Adrenal gland (tissue), 19 donors: Measurements from ENCODE around the gene HCCS. TPM values are rescaled to one million over a fixed set of nuclear protein-coding genes. Genes with fewer than 3 reads are reported as not detected.

ENCODE experiments used
- DNase-seq, 7 donors: peaks; one replicate each; pipeline ENCODE4 v3.0.0-alpha.2; 2019 to 2020
- H3K27ac ChIP-seq, 5 donors: fragments of 200-600 bp; sonication (generic) in 4 of 5; 1 replicate in 3 of 5; 2 replicates in 2 of 5; pipeline versions ENCODE4 v1.5.1 to v1.8.0; 2016 to 2020; ENCODE audit warnings: mild to moderate bottlenecking in 1 of 5
- H3K27me3 ChIP-seq: fragments of 200-600 bp; 2 replicates; pipeline ENCODE4 v1.8.0; 2021
- H3K36me3 ChIP-seq, 2 donors: fragments of 200-600 bp; replicated peaks in 1 of 2; 1 replicate in 1 of 2; 2 replicates in 1 of 2; pipeline versions ENCODE4 v1.5.1 to v1.8.0; 2018 to 2022
- H3K4me1 ChIP-seq, 2 donors: fragments of 200-600 bp; replicated peaks in 1 of 2; 1 replicate in 1 of 2; 2 replicates in 1 of 2; pipeline versions ENCODE4 v1.5.1 to v1.8.0; 2018 to 2021
- H3K4me3 ChIP-seq, 4 donors: fragments of 200-600 bp; sonication (generic) in 3 of 4; one replicate each; pipeline ENCODE4 v1.5.1; 2016 to 2018
- H3K9me3 ChIP-seq, 3 donors: fragments of 200-600 bp; sonication (generic) in 1 of 3; replicated peaks in 1 of 3; 1 replicate in 2 of 3; 2 replicates in 1 of 3; pipeline versions ENCODE4 v1.5.1 to v1.8.0; 2016 to 2021
- CTCF ChIP-seq, 6 experiments: fragments of 450-650 bp in 4 of 6; fragments of 200-600 bp in 2 of 6; sonication (generic) in 1 of 6; IDR thresholded peaks; 1 replicate in 5 of 6; 2 replicates in 1 of 6; pipeline versions ENCODE4 v1.5.1 to v1.8.0; 2016 to 2021; ENCODE audit warnings: antibody characterized with exemption in 6 of 6, mild to moderate bottlenecking in 2 of 6, moderate library complexity in 1 of 6
- POLR2A ChIP-seq, 2 donors: fragments of 450-650 bp; IDR thresholded peaks; one replicate each; pipeline ENCODE4 v1.6.1; 2017; ENCODE audit warnings: antibody characterized with exemption in 2 of 2, mild to moderate bottlenecking in 2 of 2, moderate library complexity in 1 of 2
- WGBS, 4 donors: extraction: QIAGEN DNeasy Blood & Tissue Kit in 2 of 4; methylation state at CpG; one replicate each; pipeline versions ENCODE4 v1.1.5 to v1.1.7; 2013 to 2017; 5-methylcytosine and 5-hydroxymethylcytosine counted together
- intact Hi-C, 2 donors: fragments of 100-400 bp; cut with DNase I; formaldehyde crosslinking; loops; one replicate each; pipeline versions ENCODE4 v1.14.1 to v1.15.0; 2022 to 2023
- long read RNA-seq, 10 donors: library from polyadenylated mRNA in 3 of 10; unstranded in 2 of 10; stranded (forward) in 1 of 10; transcript quantifications; one replicate each; pipeline ENCODE4 v2.0.0 and lab custom pipeline, GENCODE V29; 2021 to 2026
- polyA plus RNA-seq, 3 donors: library from polyadenylated mRNA; stranded (reverse); fragments of 200-250 nt in 2 of 3; fragments of 350-450 nt in 1 of 3; fragmentation: Illumina TruSeq in 1 of 3; extraction: RNeasy Lipid Tissue Mini Kit (QIAGEN cat#74804) in 1 of 3; gene quantifications; one replicate each; pipeline ENCODE4 v1.2.3, GENCODE V29; 2013 to 2014
- total RNA-seq, 9 donors: library from RNA; depleted of rRNA in 4 of 9; stranded (reverse); fragments of >200 nt in 4 of 9; fragments of 120-200 nt in 1 of 9; fragmentation: NEBNext Ultra II Directional in 1 of 9; extraction: Animal tissue kit (Norgen Biotek cat#: 25700) in 1 of 9; gene quantifications; one replicate each; pipeline versions ENCODE4 v1.1.0 to v1.2.4, GENCODE V29; 2013 to 2023
- donor health status: healthy with polysubstance abuse.
- donor health status: Bipolar disorder and iron deficiency.
- donor health status: DM: yes; HTN: yes; CAD: no.
- donor health status: DM: no; HTN: no; CAD: no.
- donor health status: DM: no; HTN: no; CAD: no.
- donor health status: DM: yes; HTN: yes; CAD: no.

HCCS gene
- total RNA-seq (10 to 100 TPM in 8 of 9 donors, 1 to 10 TPM in 1; 8.4 to 35.6 (median 21.1) TPM), polyA plus RNA-seq (10 to 100 TPM in 1 of 3 donors, 1 to 10 TPM in 2; 7.1 to 47.0 (median 7.3) TPM)
- long read RNA-seq, donor 1, transcript HCCS-202 (7 exons, 1,072 nt): major isoform, 6 of 8 reads
- long read RNA-seq, donor 1, partial matches to known transcripts: 0 of 8 reads
- long read RNA-seq, donor 1, other reads (novel, unspliced or antisense): 0 of 8 reads
- long read RNA-seq, donor 2, transcript HCCS-202 (7 exons, 1,072 nt): major isoform, 5 of 13 reads
- long read RNA-seq, donor 2, partial matches to known transcripts: 8 of 13 reads
- long read RNA-seq, donor 2, other reads (novel, unspliced or antisense): 0 of 13 reads
- long read RNA-seq, donor 3, transcript HCCS-202 (7 exons, 1,072 nt): major isoform, 8 of 8 reads
- long read RNA-seq, donor 3, partial matches to known transcripts: 0 of 8 reads
- long read RNA-seq, donor 3, other reads (novel, unspliced or antisense): 0 of 8 reads
- long read RNA-seq, donor 4, transcript HCCS-202 (7 exons, 1,072 nt): major isoform, 5 of 8 reads
- long read RNA-seq, donor 4, partial matches to known transcripts: 1 of 8 reads
- long read RNA-seq, donor 4, other reads (novel, unspliced or antisense): 0 of 8 reads
- long read RNA-seq, donor 5, transcript HCCS-202 (7 exons, 1,072 nt): major isoform, 32 of 35 reads
- long read RNA-seq, donor 5, partial matches to known transcripts: 1 of 35 reads
- long read RNA-seq, donor 5, other reads (novel, unspliced or antisense): 1 of 35 reads
- long read RNA-seq, donor 6, transcript HCCS-202 (7 exons, 1,072 nt): major isoform, 7 of 8 reads
- long read RNA-seq, donor 6, partial matches to known transcripts: 1 of 8 reads
- long read RNA-seq, donor 6, other reads (novel, unspliced or antisense): 0 of 8 reads
- long read RNA-seq, donor 7, partial matches to known transcripts: 0 of 4 reads
- long read RNA-seq, donor 7, other reads (novel, unspliced or antisense): 0 of 4 reads
- long read RNA-seq, donor 8, transcript HCCS-202 (7 exons, 1,072 nt): major isoform, 13 of 13 reads
- long read RNA-seq, donor 8, partial matches to known transcripts: 0 of 13 reads
- long read RNA-seq, donor 8, other reads (novel, unspliced or antisense): 0 of 13 reads
- long read RNA-seq, donor 9, transcript HCCS-202 (7 exons, 1,072 nt): major isoform, 6 of 6 reads
- long read RNA-seq, donor 9, partial matches to known transcripts: 0 of 6 reads
- long read RNA-seq, donor 9, other reads (novel, unspliced or antisense): 0 of 6 reads
- long read RNA-seq, donor 10, transcript HCCS-202 (7 exons, 1,072 nt): major isoform, 6 of 6 reads
- long read RNA-seq, donor 10, partial matches to known transcripts: 0 of 6 reads
- long read RNA-seq, donor 10, other reads (novel, unspliced or antisense): 0 of 6 reads

GRCh38 chrX:11111037-11111851 lies at the start of gene HCCS:
TSS of gene HCCS (plus strand) at chrX:11111332. CDS start at chrX:11112061, 729 bp downstream.
- H3K27ac ChIP-seq: peak within 1 kb of the TSS; percentile 21 to 91 (median 72)
- H3K9me3 ChIP-seq: no peaks in the 10 kb centered on the region
- peak in 1 of 6 experiments; percentile 11 for TF ChIP-seq CTCF (IDR thresholded peaks at IDR 0.05)
- TF ChIP-seq POLR2A (IDR thresholded peaks at IDR 0.05): peak; percentile 35 to 91
- no peaks in the 10 kb centered on the region for H3K27me3 ChIP-seq
- H3K4me1 ChIP-seq: peaks cover 0 to 15% of the 10 kb centered on the region in 2 donors
- DNase-seq: peak; percentile 80 to 93 (median 86)
- WGBS, 4 donors: 0 to 35% (median 16%) methylated on average over 10 to 58 of the region's 58 CpGs
- intact Hi-C loops: no loop called here
- H3K36me3 ChIP-seq: peaks cover 0 to 18% of the 10 kb centered on the region in 2 donors
- peak within 1 kb of the TSS in 3 of 4 donors; percentile 24 to 66 (median 48) for H3K4me3 ChIP-seq

DNA sequence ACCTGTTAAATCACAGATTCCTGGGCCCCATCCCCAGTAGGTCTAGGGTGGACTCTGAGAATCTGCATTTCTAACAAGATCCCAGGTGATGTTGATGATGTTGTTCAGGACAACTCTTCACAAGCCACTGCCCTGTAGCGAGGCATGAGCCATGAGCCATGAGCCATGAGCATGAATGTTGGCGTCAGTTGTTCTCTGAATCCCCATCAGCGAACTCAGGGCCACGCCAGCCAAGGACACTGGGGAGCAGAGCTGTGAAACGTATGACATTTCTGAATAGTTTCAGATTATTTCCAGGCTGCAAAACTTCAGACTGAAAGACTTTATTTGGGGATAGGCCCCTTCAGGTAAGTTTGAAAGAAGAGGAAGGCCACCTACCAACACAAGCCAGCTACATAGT lies 46.9 kb upstream of the HCCS start:
- intact Hi-C loops: no loop called here
- DNase-seq: no peak
- Histone ChIP-seq H3K4me3 (no peak overlapping the region), H3K27ac (no peak overlapping the region), H3K36me3 (no peaks in the 10 kb centered on the region), H3K9me3 (no peaks in the 10 kb centered on the region), H3K27me3 (peaks cover 9% of the 10 kb centered on the region), H3K4me1 (no peaks in the 10 kb centered on the region)
- 51 to 65% (median 56%) methylated on average over 4 to 5 of the region's 5 CpGs for WGBS, 4 donors
- TF ChIP-seq POLR2A (IDR thresholded peaks at IDR 0.05) (no peak), CTCF (IDR thresholded peaks at IDR 0.05) (no peak)

GRCh38 chrX:11064851-11065600 lies 46.1 kb upstream of the HCCS start:
- TF ChIP-seq POLR2A (IDR thresholded peaks at IDR 0.05): no peak
- TF ChIP-seq CTCF (IDR thresholded peaks at IDR 0.05): no peak
- no peak for DNase-seq
- intact Hi-C loops: no loop called here
- H3K4me1 ChIP-seq: no peaks in the 10 kb centered on the region
- H3K27me3 ChIP-seq: peaks cover 9% of the 10 kb centered on the region
- H3K4me3 ChIP-seq: no peak overlapping the region
- H3K9me3 ChIP-seq: no peaks in the 10 kb centered on the region
- no peaks in the 10 kb centered on the region for H3K36me3 ChIP-seq
- 57 to 78% (median 63%) methylated on average over 8 of the region's 8 CpGs for WGBS, 4 donors
- no peak overlapping the region for H3K27ac ChIP-seq
